Keratinocyte (primary cell): ENCODE data around the gene S100A2.

Experiments
- EZH2 ChIP-seq: IDR thresholded peaks from one replicate; pipeline ENCODE4 v1.6.1; 2012; ENCODE audit warnings: inconsistent platforms, mild to moderate bottlenecking, low read length, moderate library complexity
- TF ChIP-seq, protein P1 (sequence below), 3 experiments: IDR thresholded peaks in 1 of 3; conservative IDR thresholded peaks in 1 of 3; optimal IDR thresholded peaks in 1 of 3; 2 replicates in 2 of 3; 3 replicates in 1 of 3; pipeline versions ENCODE3 to v1.5.1; 2011; ENCODE audit warnings: low read length in 3 of 3, mild to moderate bottlenecking in 3 of 3, moderate library complexity in 2 of 3, control low read depth in 1 of 3, inconsistent platforms in 1 of 3; ENCODE audit not compliant: insufficient read depth in 2 of 3; ENCODE audit errors: extremely low read depth in 1 of 3

DNA sequence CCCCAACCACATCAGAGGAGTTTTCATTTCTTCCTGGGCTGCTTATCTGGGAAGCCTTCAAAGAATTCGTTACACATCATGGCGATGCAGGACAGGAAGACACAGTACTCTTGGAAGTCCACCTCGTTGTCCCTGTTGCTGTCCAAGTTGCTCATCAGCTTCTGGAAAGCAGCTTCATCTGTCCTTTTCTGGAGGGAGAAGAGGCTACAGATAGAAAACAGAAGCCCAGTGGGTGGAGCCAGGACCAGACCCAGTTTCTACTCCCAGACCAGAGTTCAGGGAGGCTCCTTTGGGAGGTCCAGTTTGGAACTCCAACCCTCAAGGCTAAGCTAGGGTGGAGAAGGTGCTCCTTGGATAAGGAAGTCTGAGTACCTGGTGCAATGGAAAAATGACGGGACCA lies 21.9 kb downstream of the S100A2 start:
- TF ChIP-seq, protein P1, sequence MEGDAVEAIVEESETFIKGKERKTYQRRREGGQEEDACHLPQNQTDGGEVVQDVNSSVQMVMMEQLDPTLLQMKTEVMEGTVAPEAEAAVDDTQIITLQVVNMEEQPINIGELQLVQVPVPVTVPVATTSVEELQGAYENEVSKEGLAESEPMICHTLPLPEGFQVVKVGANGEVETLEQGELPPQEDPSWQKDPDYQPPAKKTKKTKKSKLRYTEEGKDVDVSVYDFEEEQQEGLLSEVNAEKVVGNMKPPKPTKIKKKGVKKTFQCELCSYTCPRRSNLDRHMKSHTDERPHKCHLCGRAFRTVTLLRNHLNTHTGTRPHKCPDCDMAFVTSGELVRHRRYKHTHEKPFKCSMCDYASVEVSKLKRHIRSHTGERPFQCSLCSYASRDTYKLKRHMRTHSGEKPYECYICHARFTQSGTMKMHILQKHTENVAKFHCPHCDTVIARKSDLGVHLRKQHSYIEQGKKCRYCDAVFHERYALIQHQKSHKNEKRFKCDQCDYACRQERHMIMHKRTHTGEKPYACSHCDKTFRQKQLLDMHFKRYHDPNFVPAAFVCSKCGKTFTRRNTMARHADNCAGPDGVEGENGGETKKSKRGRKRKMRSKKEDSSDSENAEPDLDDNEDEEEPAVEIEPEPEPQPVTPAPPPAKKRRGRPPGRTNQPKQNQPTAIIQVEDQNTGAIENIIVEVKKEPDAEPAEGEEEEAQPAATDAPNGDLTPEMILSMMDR (optimal IDR thresholded peaks at IDR 0.05 in 1 of 3, IDR thresholded peaks at IDR 0.05 in 1 of 3, conservative IDR thresholded peaks at IDR 0.05 in 1 of 3; ENCODE audit: extremely low read depth in 1 of 3, insufficient read depth in 2 of 3, low read length in 3 of 3) = no peak
- TF ChIP-seq EZH2 = no peak
